GM19397 (cell line): Measurements from ENCODE around the gene RGS4.

Experiments
- ATAC-seq: cut with Tn5 transposase; IDR thresholded peaks from one replicate; pipeline ENCODE4 v1.9.1; 2021; ENCODE audit warnings: mild to moderate bottlenecking, moderate library complexity; ENCODE audit not compliant: unreplicated experiment

Gene RGS4

GRCh38 chr1:163094589-163094988 lies 25.4 kb downstream of the RGS4 start:
- no peak for ATAC-seq

DNA sequence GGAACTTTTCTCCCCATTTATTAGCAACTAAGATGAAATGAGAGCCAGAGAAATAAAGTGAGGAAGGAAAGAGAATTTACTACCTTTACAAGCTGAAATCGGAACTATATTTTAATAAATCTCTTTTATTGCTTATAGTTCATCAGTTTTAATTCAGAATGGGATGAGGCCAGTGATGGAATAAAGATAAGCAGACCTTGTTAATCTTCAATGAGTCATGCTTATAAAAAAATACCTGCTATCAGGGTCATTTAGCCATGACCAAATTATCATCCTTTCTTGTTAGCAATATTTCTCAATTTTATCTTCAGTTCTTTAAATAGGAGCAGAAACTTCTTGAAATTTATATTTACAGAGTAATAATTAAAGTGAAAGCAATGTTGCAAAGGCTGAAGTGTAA lies 26.1 kb downstream of the RGS4 start:
- ATAC-seq, result no peak

- ATAC-seq, result no peak
These were observed 33.4 kb downstream of the RGS4 start for GRCh38 chr1:163102590-163102989.

DNA sequence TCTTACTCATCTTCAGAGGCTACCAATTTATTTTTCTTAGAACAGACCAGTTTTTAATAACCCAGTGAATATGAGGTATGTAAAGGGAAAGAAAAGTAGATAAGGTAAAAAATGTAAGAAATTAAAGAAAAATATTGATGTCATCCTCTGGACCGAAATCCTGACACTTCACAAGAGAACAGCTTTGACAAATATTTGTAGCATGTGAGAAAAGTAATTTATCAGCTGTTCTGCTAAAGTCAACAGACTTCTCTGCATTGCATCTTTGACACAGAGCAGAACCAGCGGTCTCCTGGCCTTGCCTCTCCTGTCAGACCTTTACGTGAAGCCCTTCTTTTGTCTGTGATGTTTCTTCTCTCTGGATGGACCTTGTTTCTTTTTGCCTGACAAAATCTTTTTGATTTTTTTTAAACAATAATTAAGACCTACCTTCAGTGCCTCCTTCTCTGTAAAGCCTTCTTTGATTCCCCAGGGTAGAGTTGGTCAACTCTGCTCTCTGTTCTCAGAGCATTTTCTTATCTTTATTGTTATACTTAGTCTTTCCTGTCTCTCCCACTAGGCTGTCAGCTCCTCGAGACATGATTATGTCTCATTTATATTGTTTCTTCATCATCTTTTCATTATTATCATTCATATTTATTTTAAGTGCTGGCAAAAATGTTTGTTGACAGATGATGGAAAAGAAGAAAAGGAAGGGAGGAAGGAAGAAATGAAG lies 35.4 kb downstream of the RGS4 start:
- no peak for ATAC-seq

GRCh38 chr1:163106364-163106987 lies 37.3 kb downstream of the RGS4 start:
- no peak for ATAC-seq

- no peak for ATAC-seq
These were observed 38.5 kb downstream of the RGS4 start for GRCh38 chr1:163107655-163108054.

DNA sequence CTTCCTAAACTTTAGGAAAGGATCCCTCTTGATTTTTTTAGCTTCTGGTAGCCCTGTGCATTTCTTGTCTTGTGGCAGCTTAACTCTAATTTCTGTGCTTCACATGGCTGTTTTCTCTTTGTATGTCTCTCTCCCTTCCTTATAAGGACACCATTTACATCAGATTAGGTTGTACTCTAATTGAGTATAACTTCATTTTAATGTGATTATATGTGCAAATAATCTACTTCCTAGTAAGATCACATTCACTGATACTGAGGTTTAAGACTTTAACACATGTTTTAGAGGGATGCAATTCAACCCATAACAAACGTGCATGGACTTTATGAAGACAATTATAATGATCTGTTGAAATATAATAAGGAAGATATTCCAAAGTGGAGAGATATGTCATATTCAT lies 46.7 kb downstream of the RGS4 start:
- no peak for ATAC-seq

- no peak for ATAC-seq
These were observed 50.5 kb downstream of the RGS4 start for GRCh38 chr1:163119707-163120106.

DNA sequence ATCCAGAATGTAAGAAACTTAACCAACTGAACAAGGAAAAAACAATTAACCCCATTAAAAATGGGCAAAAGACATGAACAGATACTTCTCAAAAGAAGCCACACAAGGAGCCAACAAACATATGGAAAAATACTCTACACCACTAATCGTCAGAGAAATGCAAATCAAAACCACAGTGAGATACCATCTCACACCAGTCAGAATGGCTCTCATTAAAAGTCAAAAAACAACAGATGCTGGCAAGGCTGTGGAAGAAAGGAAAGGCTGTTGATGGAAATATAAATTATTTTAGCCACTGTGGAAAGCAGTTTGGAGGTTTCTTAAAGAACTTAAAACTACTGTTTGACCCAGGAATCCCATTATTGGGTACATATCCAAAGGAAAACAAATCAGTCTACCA lies 51.2 kb downstream of the RGS4 start:
- no peak for ATAC-seq

DNA sequence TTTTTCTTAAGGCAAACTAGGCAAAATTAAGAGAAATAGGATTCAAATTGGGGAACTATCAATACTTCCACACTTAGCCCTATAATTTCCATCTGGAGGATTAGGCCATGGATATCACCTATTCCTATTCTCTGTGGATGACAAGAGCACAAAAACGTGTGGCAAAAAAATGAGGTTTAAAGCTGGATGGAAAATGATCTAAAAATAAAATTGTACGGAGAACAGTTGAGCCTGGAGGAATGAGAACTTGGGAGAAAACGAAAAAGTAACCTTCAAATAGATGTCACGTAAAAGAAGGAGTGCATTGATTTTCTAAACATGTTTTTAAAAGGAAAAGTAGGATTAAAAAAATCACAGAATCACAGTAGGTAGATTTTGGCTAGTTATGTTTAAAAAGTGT lies 55.7 kb downstream of the RGS4 start:
- no peak for ATAC-seq
